TTC549 (cell line): ENCODE measurements around the gene HCFC1.

Experiments
- FAIRE-seq: peaks from 2 replicates; lab custom pipeline; 2012; peaks lifted over from hg19 to GRCh38; lab: Jason Lieb, UNC

The HCFC1 gene

GRCh38 chrX:153956044-153956907, 15.3 kb downstream of the HCFC1 start:
- FAIRE-seq = no peak

- no peak for FAIRE-seq
Measured at GRCh38 chrX:153955228-153955732, 16.3 kb downstream of the HCFC1 start.

- no peak for FAIRE-seq
Measured at GRCh38 chrX:153954558-153955227, 16.9 kb downstream of the HCFC1 start.

- FAIRE-seq = no peak
Measured at GRCh38 chrX:153953892-153954557, 17.6 kb downstream of the HCFC1 start.

- FAIRE-seq = no peak
Measured at GRCh38 chrX:153953342-153953830, 18.2 kb downstream of the HCFC1 start.

GRCh38 chrX:153952373-153953026, 19.1 kb downstream of the HCFC1 start:
- no peak for FAIRE-seq

- FAIRE-seq = no peak
Measured at GRCh38 chrX:153951683-153952372, 19.8 kb downstream of the HCFC1 start.

GRCh38 chrX:153950127-153950526, 21.5 kb downstream of the HCFC1 start:
- no peak for FAIRE-seq

- no peak for FAIRE-seq
Measured at GRCh38 chrX:153948847-153949805, 22.5 kb downstream of the HCFC1 start.

GRCh38 chrX:153948002-153948466, 23.6 kb downstream of the HCFC1 start:
- no peak for FAIRE-seq

GRCh38 chrX:153947009-153947769, 24.4 kb downstream of the HCFC1 start:
- FAIRE-seq = peak; percentile 84

- FAIRE-seq = no peak
Measured at GRCh38 chrX:153945956-153946943, 25.4 kb downstream of the HCFC1 start.

GRCh38 chrX:153944800-153945150, 26.8 kb downstream of the HCFC1 start:
- no peak for FAIRE-seq

GRCh38 chrX:153944140-153944799, 27.3 kb downstream of the HCFC1 start, which contains the start of gene RENBP:
RENBP (minus strand) TSS chrX:153944643; CDS start chrX:153944610, 33 bp downstream.
- no peak for FAIRE-seq

GRCh38 chrX:153941336-153942252, 30.0 kb downstream of the HCFC1 start:
- no peak for FAIRE-seq

- FAIRE-seq = no peak
Measured at GRCh38 chrX:153939573-153939972, 32.0 kb downstream of the HCFC1 start.
